ENCODE data around the gene ALG12. TPM values are rescaled to one million over a fixed set of nuclear protein-coding genes. Genes with fewer than 3 reads are reported as not detected.

The ALG12 gene
- total and polyA plus RNA-seq, 2 of the 13 experiments (the other 11 are each of a cell fraction or from before 2014, with no cell fraction given) = 7.8 to 15.8 TPM

GRCh38 chr22:49950396-49950994 is 32.3 kb upstream of the ALG12 start (continued):
- TF ChIP-seq LCORL (IDR thresholded peaks at IDR 0.05) = no peak
- no peak for TF ChIP-seq LCORL (CRISPR knock-in tag; IDR thresholded peaks at IDR 0.05)
- TF ChIP-seq HNF4A (CRISPR knock-in tag; IDR thresholded peaks at IDR 0.05) = peak; percentile 34; the same call in 1 of the 2 replicates
- 0 out of 2 replicates have a peak, but pooled peaks have one; percentile 9 for TF ChIP-seq IRF2 (CRISPR knock-in tag; IDR thresholded peaks at IDR 0.05)
- TF ChIP-seq FOXO1 (CRISPR knock-in tag; IDR thresholded peaks at IDR 0.05) = 0 out of 2 replicates have a peak, but pooled peaks have one; percentile 15
- TF ChIP-seq HDAC1 (CRISPR knock-in tag; IDR thresholded peaks at IDR 0.05) = no peak
- peak; percentile 16; the same call in 1 of the 2 replicates for TF ChIP-seq FOSL2 (CRISPR knock-in tag; IDR thresholded peaks at IDR 0.05)
- TF ChIP-seq SPEN (CRISPR knock-in tag; IDR thresholded peaks at IDR 0.05; ENCODE audit: low read depth) = peak; percentile 13; the same call in 1 of the 2 replicates
- TF ChIP-seq ZNF563 (CRISPR knock-in tag; IDR thresholded peaks at IDR 0.05) = no peak

GRCh38 chr22:49949914-49950292 is 31.7 kb upstream of the ALG12 start:
- ATAC-seq (peak; percentile 1), FAIRE-seq (no peak), DNase-seq (ENCODE audit: low spot score) (no peak)
- Histone ChIP-seq H4K20me1 (ENCODE audit: insufficient read depth, low read length) (no peaks in the 10 kb centered on the region), H3K79me2 (ENCODE audit: insufficient read depth, low read length) (no peaks in the 10 kb centered on the region), H3K36me3 (replicated peaks in 1 of 2; ENCODE audit: control insufficient read depth in 1 of 2, insufficient read depth in 2 of 2, low read length in 2 of 2) (no peaks in the 10 kb centered on the region), H3K4me2 (ENCODE audit: low read depth, low read length) (peak overlapping the region; percentile 92), H2AFZ (ENCODE audit: low read length) (no peak overlapping the region), H3K9me3 (ENCODE audit: low read length) (no peaks in the 10 kb centered on the region), H3K4me1 (ENCODE audit: insufficient read depth, low read length) (peaks cover 95% of the 10 kb centered on the region), H3K27me3 (ENCODE audit: control insufficient read depth in 1 of 2, insufficient read depth in 2 of 2, low read length in 2 of 2) (no peaks in the 10 kb centered on the region), H3K4me3 (replicated peaks in 1 of 3; ENCODE audit: insufficient read depth in 1 of 3, low read depth in 2 of 3, low read length in 3 of 3) (peak overlapping the region; percentile 51 to 74 (median 60)), H3K9ac (ENCODE audit: insufficient read depth, low read depth, low read length) (peak overlapping the region; percentile 81), H3K27ac (ENCODE audit: extremely low read length, insufficient read depth, low read length) (peak overlapping the region; percentile 77)
- POLR2A ChIA-PET = interaction anchor here (0.9 to 18.6 kb wide), 3 partner anchors 14 to 32 kb away, joined by 3 to 722 read pairs (median 283); partner anchors contain the start of genes ALG12, CRELD2 and PIM3
- WGBS (ENCODE audit: low lambda C conversion rate) = 0% methylated on average over 2 of the region's 11 CpGs
- intact Hi-C loops (cut with micrococcal nuclease; ENCODE audit: unreplicated experiment) (no loop called here), in situ Hi-C loops (cut with HindIII; ENCODE audit: extremely low pct_ligation_motif_present, low pct_unique_long_range_greater_than_20kb) (no loop called here)
- BruUV-seq (replicated peaks) = no TSS peak
- CTCF ChIA-PET (ENCODE audit: low intra/inter-chr PET ratio, low total read pairs) = no interaction called here
- peak; percentile 18 for TF ChIP-seq U2AF1 (optimal IDR thresholded peaks at IDR 0.05; ENCODE audit: low read depth, low read length)
- peak; percentile 13; the same call in 1 of the 2 replicates for TF ChIP-seq PCBP1 (IDR thresholded peaks at IDR 0.05; ENCODE audit: borderline replicate concordance, low read depth, low read length)
- TF ChIP-seq SP2 (CRISPR knock-in tag; IDR thresholded peaks at IDR 0.05) = 0 out of 2 replicates have a peak, but pooled peaks have one; percentile 21
- 0 out of 2 replicates have a peak, but pooled peaks have one; percentile 2 for TF ChIP-seq ZNF343 (CRISPR knock-in tag; IDR thresholded peaks at IDR 0.05)
- TF ChIP-seq NR2F6 (IDR thresholded peaks at IDR 0.05) = no peak
- 0 out of 2 replicates have a peak, but pooled peaks have one; percentile 9 for TF ChIP-seq NR2F6 (CRISPR knock-in tag; IDR thresholded peaks at IDR 0.05)
- 0 out of 2 replicates have a peak, but pooled peaks have one; percentile 1 for TF ChIP-seq HDAC1 (CRISPR knock-in tag; IDR thresholded peaks at IDR 0.05)
- TF ChIP-seq CENPBD1 (CRISPR knock-in tag; IDR thresholded peaks at IDR 0.05; ENCODE audit: borderline replicate concordance, low read depth) = no peak
- no peak for TF ChIP-seq GLMP (CRISPR knock-in tag; IDR thresholded peaks at IDR 0.05; ENCODE audit: borderline replicate concordance)
- TF ChIP-seq FOXO4 (CRISPR knock-in tag; conservative IDR thresholded peaks at IDR 0.05) = no peak
- TF ChIP-seq HNF4A (CRISPR knock-in tag; IDR thresholded peaks at IDR 0.05) = peak; percentile 58; the same call in 1 of the 2 replicates
- TF ChIP-seq ASH2L (IDR thresholded peaks at IDR 0.05; ENCODE audit: insufficient read length, low read depth, low read length) = no peak
- peak; percentile 27; the same call in 1 of the 2 replicates for TF ChIP-seq MAX (IDR thresholded peaks at IDR 0.05)
- TF ChIP-seq MAZ (IDR thresholded peaks at IDR 0.05; ENCODE audit: borderline replicate concordance, low read depth, low read length) = peak; percentile 5; the same call in 1 of the 2 replicates
- no peak for TF ChIP-seq MAZ (CRISPR knock-in tag; IDR thresholded peaks at IDR 0.05; ENCODE audit: low read depth)
